Cerebellar cortex (tissue), 1 donor: ENCODE data around the gene MARS1.

Experiments used
- DNase-seq: peaks from one replicate; pipeline ENCODE4 v3.0.0-alpha.2; 2015; ENCODE audit warnings: low spot score

Gene MARS1

DNA sequence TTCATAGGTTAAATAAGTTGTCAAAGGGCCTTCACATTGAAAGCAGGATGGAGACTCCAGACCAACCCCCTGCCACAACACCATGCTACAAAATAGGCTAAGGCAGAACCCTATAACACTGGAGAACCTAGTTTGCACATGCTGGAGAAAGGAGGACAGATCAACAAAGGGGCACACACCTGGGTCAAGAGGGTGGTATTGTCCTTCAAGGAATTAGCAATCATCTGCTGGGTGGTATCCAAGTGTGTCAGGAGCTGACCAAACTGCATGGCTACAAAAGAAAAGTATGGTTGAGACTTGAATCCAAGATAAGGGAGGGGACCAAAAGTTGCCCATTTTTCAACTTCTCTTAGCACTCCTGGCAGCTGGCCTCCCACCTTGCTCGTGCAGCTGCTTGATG is 44.0 kb downstream of the MARS1 start:
- no peak for DNase-seq

DNA sequence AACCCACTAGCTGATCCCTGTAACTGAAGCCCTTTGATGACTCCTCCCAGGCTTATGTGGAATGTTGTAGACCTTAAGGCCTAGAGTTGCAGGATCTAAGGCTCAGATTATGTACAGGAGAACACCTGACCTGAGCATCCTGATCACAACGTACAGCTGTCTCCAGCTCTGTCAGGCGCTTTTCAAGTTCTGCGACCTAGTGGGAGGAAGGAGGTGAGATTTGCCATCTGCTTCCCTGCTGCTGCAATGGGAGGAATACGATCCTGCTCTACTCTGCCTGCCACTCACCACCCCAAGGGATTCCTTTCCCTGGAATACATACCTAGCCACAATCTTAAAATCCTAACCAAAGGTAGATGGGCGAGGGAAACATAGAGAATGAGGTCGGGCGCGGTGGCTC is 45.2 kb downstream of the MARS1 start:
- DNase-seq: no peak

DNA sequence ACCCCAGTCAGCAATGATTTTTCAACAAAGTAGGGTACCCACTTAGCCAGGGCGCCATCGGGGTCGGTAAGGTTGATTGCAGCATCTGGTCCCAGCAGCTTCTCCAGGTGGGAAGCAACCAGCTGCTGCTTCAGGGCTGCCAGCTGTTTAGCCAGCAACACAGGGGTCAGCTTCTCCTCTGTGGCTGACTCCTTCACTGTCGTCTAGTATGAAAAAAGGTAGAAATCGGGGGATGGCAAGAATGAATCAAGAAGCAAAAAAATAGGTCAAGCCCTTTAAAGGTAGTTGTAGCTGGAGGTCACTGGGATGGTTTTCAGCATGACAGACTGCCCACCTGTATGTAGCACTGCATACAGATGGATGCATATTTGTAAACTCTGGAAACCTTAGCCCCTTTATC is 46.4 kb downstream of the MARS1 start:
- no peak for DNase-seq

DNA sequence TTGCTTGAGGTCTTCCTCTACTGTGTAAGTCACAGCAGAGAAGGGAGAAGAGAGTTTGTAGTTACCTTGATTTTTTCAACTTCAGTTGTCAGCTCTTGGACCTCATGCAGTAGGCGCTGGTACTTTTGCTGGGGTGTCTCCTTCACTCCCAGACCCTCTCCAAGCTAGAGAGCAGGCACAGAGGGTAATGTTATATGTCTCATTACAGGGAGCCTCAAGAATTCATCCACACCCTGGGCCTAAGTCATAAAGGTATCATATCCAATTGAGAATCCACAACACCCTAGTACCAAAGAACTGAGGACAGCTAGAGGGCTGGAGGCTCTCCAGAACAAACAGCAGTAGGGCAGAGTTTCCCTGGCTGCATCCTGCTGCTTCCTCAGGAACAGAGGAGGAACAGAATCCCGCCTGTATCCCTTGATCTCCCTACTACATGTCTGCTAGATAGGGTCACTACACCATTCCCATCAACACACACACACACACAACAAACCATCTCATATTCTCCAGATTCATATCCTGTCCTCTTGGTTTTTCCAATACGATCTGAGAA is 47.2 kb downstream of the MARS1 start:
- no peak for DNase-seq

DNA sequence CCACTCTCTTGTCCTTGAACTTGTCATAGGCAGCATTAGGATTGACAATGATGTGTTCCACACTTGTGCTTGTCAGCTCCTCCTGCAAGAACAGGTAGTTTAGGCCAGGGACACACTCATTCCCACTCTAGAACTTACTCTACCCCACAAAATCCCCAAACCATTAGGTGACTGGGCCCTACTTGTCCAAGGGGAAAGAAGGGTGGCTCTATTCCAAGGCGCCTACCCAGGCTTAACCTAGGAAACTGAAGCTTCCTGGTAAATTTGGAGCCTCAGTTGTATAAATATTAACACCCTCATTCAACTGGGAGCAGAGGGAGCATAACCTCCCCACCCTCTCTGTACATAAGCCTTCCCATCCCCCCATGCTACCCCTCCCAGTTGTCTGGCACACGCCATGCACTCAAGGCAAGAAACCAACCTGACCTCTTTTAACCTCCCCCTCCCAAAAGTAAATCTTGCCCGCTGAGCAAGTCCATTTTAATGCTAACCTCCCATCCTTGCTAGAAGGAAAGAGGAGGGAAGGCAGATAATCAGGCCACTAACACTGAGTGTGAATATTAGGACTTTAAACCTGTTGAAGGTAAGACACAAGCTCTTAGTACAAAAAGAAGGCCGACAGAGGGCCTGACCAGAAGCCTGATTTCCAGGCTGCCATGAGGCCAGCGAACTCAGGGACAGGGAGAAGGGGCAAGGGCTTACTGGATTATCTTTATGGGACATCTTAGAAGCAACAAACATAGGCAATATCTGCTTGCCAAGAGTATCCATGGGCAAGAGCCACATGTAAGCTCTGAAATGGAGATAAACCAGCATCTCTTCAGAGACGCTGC is 48.1 kb downstream of the MARS1 start:
- DNase-seq: no peak

DNA sequence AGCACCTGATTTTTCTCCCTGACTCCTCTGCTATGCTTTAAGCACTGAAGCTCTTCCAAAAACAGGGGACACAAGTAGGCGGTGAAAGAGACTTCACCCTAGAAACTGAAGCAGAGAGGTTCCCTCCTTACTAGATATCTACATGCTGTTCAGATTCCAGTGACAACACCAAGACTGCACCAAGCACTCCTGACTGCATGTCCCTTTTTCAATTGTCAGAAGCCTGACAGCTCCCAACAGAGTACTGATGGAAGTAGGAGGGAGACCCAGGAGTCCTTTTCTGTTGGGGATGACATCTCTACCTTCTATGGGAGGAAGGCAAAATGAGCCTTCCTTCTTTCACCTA is 48.7 kb downstream of the MARS1 start:
- DNase-seq: no peak

DNA sequence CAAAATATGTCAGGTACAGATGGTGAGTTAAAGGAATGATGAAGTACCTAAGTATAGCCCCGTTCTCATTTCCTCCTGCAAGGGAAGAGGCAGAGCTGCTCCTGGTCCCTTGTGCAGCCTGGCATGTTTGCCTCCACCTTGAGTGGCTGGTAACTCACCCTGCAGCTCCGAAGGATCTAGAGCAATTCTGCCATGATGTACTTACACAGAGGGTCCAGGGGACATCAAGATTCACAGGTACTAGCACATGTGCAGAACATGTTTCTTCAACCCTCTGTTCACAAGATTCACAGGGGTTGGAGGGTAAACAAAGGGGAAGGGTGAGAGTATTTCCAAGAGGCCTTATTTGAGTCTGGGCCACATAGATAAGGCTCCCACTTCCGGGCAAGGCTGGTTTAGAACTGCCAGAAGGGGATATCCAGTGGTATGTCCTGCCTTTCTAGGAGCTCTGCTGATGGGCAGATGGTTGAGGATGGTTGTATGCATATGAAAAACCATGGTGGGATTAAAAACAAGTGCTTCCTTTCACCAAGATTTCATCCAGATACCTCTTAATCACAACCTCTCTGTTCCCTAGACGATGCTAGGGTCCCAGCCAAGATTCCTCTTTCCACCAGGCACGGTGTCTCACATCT is 51.4 kb downstream of the MARS1 start:
- no peak for DNase-seq

DNA sequence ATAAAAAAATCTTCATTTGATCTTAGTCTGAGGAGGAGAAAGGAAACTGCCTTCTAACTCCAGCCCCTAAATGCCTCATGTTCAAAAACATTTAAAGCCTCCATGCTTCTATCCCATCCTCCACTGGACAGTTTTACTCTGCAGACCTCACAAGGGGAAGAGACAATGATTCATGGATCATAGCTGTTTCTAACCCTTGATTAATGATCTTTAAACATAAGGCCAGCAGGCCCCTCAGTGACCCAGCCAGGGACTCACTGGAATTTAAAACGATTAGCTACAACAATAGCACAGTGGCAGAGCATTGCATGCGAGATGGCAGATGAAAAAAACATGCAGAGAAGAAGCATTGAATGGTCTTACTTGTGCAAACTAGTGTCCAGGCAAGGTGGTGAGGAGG is 53.1 kb downstream of the MARS1 start:
- DNase-seq: no peak

DNA sequence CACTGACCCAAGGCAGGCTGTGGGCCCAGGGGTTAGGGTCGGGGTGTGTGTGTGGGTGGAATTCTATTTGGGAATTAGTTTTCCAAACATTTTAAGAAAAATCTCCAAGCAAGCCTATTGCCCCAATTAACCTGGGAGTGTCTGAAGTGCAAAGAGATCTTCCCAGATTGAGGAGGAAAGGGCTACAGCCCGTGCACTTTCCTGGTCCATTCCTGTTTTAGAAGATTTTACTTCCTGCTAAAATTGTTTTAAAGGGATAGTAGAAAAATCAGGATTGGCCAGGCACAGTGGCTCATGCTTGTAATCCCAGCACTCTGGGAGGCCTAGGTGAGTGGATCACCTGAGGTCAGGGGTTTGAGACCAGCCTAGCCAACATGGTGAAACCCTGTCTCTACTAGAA is 53.8 kb downstream of the MARS1 start:
- no peak for DNase-seq

DNA sequence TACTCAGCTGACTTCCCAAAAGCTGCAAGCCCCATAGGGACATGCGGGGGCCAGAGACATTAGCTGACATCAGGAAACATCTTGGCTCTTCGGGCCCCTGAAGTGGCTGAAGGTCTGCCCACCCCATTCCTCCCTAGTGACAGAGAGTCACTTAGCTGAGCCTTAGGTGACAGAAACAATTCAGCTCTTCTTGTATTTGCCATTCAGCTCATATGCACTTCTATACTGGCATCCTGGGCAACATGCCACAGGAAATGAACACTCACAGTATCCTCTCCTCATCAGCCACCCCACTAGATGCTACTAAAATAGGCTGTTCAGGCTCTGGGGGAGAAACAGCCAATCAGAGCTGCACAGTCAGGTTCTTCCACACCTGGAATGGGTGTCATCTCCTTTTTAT is 55.7 kb downstream of the MARS1 start:
- DNase-seq: no peak

DNA sequence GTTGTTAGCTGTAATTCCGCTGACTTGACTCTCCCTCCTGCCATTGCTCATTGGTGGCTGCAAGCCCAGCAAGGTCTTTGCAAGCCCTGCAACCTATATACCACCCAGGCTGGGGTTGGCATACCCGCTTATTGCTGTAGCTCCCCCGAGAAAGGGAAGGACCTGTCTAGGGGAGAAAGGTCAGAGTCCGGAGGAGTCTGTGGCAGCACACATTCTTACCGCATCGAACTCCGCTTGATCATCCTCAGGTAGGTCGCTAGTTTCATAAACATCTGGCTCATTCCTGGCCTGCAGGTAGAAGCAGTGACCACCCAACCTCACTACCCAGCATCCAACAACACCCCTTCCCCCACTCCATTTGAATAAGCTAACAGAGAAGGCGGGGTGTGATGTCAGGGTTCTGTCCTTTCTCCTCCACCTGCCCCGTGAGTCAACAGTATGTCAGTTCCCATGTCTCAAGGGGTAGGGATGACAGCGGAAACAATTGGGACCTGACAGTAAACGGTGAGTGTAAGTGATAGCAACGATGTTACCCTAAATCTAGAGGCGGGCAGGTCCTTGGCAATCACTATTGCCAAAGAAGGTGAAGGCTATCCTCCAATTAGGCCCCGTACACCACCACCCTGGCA is 58.1 kb downstream of the MARS1 start:
- no peak for DNase-seq

DNA sequence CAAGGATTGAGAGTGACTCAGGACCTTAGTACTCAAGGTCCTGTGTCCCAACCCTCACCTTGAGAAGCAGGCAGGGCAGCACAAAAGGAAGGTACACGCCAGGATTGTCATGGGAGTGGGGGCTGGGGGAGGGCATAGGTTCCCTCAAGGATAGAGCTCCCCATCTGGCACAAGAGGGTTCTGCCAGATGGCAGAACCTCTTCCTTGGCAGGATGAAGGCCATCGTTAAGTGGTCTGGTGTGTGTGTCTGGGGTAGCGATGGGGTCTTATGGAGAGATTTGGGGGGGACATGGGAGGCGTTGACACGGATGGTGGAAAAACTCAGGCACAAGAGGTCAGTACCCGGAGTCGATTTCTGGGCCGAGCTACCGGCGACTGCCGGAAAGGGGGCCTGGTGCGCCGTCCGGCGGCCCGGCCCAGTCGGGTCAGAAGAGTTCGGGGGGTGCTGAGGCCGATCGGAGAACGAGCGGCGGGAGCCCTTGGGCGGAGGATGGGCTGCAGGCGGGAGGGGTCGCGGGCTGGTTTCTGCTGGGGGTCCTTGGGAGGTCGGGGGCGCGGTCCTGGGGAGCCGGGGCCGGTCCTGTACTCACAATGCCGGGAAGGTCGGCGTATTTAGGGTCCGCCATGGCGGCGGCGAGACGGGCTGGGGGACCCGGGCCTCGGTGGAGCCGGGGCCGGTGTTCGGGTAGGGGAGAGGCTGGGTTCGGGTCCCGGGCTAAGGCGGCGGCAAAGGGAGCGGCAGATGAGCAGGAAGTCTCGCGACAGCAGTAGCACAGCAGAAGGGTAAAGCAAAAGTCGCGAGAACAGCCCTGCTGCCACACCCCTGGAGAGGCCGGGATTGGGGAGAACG is 58.8 kb downstream of the MARS1 start, which contains the start of gene DCTN2:
Gene DCTN2 (minus strand): TSS at position 755 of the 850 bp plus-strand sequence. CDS start 129 bp downstream, at position 626.
- DNase-seq: peak; percentile 99

DNA sequence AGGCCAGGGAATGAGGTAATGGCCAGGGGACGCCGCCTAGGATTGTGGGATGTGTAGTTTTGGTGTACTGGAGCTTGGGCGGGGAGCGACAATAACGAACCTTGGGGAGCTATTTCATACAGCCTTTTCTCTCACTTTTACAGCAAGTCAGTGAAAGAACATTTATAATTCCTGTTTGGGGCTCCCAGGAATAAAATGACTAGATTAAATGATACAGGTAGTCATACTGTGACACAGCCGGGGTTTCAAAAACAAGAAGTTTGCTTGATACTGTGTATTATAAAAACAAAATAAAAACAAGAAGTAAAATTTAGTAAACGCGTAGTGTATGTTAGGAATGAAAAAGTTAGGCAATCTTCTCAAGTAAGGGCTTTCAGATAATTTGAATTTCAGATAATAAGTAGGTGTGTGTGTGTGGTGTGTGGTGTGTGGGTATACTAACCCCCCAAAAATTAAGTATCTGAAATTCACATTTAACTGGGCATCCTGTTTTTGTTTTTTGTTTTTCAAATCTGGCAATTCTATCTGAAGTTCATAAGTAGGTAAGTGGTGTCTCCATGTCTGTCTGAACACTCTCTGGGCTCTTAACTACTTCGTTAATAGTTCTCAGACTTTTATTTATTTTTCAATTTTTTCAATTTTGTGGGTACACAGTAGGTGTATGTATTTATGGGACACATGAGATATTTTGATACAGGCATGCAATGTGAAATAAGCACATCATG is 59.6 kb downstream of the MARS1 start:
- DNase-seq: no peak

DNA sequence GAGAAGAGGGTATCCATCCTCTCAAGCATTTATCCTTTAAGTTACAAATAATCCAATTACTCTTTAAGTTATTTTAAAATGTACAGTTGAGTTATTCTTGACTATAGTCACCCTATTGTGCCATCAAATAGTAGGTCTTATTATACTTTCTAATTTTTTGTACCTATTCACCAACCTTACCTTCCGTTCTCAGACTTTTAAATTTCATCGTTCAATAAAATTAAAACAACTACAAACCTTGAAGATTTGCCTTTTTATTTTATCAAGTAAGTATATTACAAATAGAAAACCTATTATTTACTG is 60.1 kb downstream of the MARS1 start:
- no peak for DNase-seq

DNA sequence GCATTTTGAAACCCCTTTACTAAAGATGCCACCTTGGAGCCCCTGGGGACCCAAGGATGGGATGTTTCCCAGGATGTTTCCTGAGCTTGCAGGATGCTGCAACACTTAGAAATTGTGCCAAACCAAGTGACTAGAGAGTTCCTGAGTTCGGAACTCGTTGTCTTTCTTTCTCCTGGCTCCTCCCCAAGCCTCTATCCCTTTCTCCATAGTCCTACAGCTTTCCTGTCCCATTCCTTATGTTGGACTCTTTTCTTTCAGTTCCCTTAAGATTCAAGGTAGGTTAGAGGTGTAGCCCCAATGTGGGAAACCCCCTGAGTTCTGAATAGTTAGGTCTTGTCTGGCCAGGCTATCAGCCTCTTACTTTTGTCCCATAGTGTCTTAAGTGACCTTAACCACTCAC is 60.6 kb downstream of the MARS1 start:
- DNase-seq: no peak

DNA sequence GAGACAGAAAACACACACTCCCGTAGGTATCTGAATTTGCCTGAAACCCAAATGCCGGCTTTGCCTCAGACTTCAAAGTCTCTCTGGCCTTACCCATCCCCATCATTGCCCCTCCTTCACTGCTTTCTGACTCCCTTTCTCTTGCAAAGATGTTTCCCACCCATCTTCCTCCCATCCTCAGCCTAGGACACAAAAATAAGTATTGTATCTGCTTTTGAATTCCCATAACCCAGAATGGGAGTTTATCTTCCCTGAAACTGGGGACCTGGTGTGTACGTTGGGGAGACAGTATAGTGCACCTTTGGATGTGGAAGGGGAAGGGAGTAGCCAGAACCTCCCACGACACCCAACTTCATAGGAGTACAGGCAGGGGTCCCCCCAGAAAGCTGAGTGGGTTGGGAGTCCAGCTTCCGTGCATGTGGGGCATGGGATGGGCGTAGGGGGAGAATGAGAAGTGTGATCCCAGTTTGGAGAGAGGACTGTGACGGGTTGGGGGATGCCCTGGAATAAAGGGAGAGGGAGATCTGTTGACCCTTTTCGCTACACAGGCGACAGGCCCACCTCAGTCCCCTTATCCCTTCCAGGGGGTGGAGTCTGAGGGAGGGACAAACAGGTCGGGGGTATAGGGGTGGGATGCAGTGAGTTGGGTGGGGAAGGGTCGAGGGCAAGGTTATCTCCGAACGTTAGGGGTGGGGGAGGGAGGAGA is 61.5 kb downstream of the MARS1 start:
- DNase-seq: no peak

DNA sequence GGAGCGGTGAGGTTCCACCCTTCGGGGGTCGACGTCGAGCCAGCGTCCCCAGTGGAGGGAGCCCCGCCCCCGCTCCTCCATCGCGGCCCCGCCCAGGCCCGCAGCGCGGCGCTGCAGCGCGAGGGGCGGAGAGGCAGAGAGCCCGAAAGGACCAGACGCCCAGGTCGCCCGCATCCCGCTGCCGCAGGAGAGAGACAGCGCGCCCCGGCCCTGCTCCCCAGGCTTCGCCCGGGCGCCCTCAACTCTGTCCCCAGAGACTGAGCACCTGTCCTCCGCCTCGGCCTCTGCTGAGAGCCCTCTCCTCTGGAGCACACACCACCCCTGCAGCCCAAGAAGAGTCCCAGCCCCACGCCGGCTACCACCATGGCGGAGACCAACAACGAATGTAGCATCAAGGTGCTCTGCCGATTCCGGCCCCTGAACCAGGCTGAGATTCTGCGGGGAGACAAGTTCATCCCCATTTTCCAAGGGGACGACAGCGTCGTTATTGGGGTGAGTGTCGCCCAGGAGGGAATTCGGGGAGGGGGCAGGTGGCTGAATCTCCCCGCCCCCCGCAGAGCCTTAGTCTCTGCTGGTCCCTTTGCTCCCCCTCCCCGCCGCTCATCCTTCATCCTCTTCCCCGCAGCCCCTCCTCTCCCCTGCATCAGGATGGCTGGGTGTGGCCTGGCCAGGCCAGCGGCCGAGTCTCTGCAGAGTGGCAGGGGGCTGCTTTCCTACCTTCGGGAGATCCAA is 62.2 kb downstream of the MARS1 start, which contains the start of gene KIF5A:
Gene KIF5A (plus strand): TSS at position 136 of the 732 bp plus-strand sequence. CDS start 228 bp downstream, at position 364.
- peak; percentile 63 for DNase-seq

DNA sequence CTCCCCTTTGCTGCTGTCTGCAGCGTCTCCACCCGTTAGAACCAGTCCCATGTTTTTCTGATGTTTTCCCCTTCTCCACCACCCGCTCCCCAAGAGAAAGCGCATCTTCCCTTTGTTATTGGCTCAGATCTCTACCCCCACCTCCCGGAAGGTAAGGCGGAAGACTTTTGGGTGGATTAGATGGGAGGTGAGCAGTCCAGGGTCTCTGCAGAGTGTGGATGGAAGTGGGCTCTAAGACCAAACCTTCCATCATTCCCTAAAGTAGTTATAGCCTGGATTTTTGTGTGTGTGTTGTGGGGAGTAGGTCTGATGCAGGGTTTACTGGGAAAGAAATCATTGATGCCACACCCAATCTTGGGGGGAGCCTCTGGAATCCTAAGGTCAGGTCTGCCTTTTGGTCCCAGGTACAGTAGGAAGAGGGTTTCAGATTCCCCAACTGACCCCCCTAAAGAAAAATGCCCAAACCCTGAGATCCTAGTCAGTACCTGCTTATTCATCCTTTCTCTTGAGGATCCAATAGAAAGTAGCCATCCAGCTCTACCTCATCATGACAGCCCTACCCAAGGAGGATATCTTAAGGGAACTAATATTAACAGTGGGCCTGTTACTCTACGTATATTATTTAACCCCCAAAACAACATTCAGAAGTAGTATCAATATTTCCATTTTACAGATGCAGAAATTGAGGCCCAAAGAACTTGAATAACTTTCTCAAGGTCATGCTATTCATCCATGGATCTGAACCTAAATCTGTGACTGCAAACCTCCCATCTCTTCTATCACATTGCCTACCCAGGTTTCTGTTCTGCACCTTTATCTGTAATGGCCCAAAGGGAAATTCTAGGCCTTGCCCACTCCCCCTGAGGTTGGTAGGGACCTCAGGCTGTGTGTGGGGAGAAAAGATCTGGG is 63.0 kb downstream of the MARS1 start:
- peak; percentile 30 for DNase-seq
